ENCODE measurements around the gene PPP6R2. TPM values are rescaled to one million over a fixed set of nuclear protein-coding genes. Genes with fewer than 3 reads are reported as not detected.

Gene PPP6R2
- polyA plus RNA-seq (2013, experiment 1 of 4), result 53.1 TPM
- polyA plus RNA-seq (2013, experiment 2 of 4), result 55.9 TPM
- polyA plus RNA-seq (2013, experiment 3 of 4), result 44.8 TPM
- polyA plus RNA-seq (2013, experiment 4 of 4), result 48.2 TPM

- peak within 1 kb of the TSS; percentile 68 for H3K4me3 ChIP-seq (ENCODE audit: insufficient read depth, low read depth, low read length)
- H3K36me3 ChIP-seq (ENCODE audit: control insufficient read depth, insufficient read depth, low read length), result no peaks in the 10 kb centered on the region
- peak within 1 kb of the TSS; percentile 87 for H3K27ac ChIP-seq (ENCODE audit: insufficient read depth, low read depth, low read length, poor library complexity, severe bottlenecking)
- 0% methylated on average over 85 to 86 of the region's 87 CpGs for WGBS, 2 experiments
- H3K27me3 ChIP-seq (ENCODE audit: control insufficient read depth, insufficient read depth, low read length, poor library complexity, severe bottlenecking), result no peaks in the 10 kb centered on the region
- H3K4me1 ChIP-seq (ENCODE audit: control insufficient read depth, insufficient read depth, low read length), result no peaks in the 10 kb centered on the region
- no peaks in the 10 kb centered on the region for H3K9me3 ChIP-seq (ENCODE audit: control insufficient read depth, low read length)
These were observed at the start of gene PPP6R2 for GRCh38 chr22:50342651-50343540. PPP6R2 (plus strand) TSS chr22:50343327; CDS start chr22:50393909, 50,582 bp downstream.

GRCh38 chr22:50293441-50294318 lies 49.4 kb upstream of the PPP6R2 start:
- H3K27ac ChIP-seq (ENCODE audit: insufficient read depth, low read depth, low read length, poor library complexity, severe bottlenecking), result peak overlapping the region; percentile 78
- H3K4me1 ChIP-seq (ENCODE audit: control insufficient read depth, insufficient read depth, low read length), result peaks cover 33% of the 10 kb centered on the region
- no peaks in the 10 kb centered on the region for H3K9me3 ChIP-seq (ENCODE audit: control insufficient read depth, low read length)
- 26 to 27% methylated on average over 42 of the region's 42 CpGs for WGBS, 2 experiments
- peaks cover 11% of the 10 kb centered on the region for H3K36me3 ChIP-seq (ENCODE audit: control insufficient read depth, insufficient read depth, low read length)
- H3K27me3 ChIP-seq (ENCODE audit: control insufficient read depth, insufficient read depth, low read length, poor library complexity, severe bottlenecking), result no peaks in the 10 kb centered on the region
- peak overlapping the region; percentile 24 for H3K4me3 ChIP-seq (ENCODE audit: insufficient read depth, low read depth, low read length)

- 78 to 84% methylated on average over 5 of the region's 5 CpGs for WGBS, 2 experiments
- Histone ChIP-seq H3K36me3 (ENCODE audit: control insufficient read depth, insufficient read depth, low read length) (peaks cover 6% of the 10 kb centered on the region), H3K27ac (ENCODE audit: insufficient read depth, low read depth, low read length, poor library complexity, severe bottlenecking) (peak overlapping the region; percentile 78), H3K4me1 (ENCODE audit: control insufficient read depth, insufficient read depth, low read length) (peaks cover 36% of the 10 kb centered on the region), H3K9me3 (ENCODE audit: control insufficient read depth, low read length) (no peaks in the 10 kb centered on the region), H3K4me3 (ENCODE audit: insufficient read depth, low read depth, low read length) (no peak overlapping the region), H3K27me3 (ENCODE audit: control insufficient read depth, insufficient read depth, low read length, poor library complexity, severe bottlenecking) (peaks cover under 1% of the 10 kb centered on the region)
These were observed 48.8 kb upstream of the PPP6R2 start for GRCh38 chr22:50294319-50294656.

GRCh38 chr22:50296658-50297490 lies 46.3 kb upstream of the PPP6R2 start:
- Histone ChIP-seq H3K27me3 (ENCODE audit: control insufficient read depth, insufficient read depth, low read length, poor library complexity, severe bottlenecking) (peaks cover 10% of the 10 kb centered on the region), H3K4me3 (ENCODE audit: insufficient read depth, low read depth, low read length) (no peak overlapping the region), H3K9me3 (ENCODE audit: control insufficient read depth, low read length) (no peaks in the 10 kb centered on the region), H3K4me1 (ENCODE audit: control insufficient read depth, insufficient read depth, low read length) (peaks cover 44% of the 10 kb centered on the region), H3K36me3 (ENCODE audit: control insufficient read depth, insufficient read depth, low read length) (no peaks in the 10 kb centered on the region), H3K27ac (ENCODE audit: insufficient read depth, low read depth, low read length, poor library complexity, severe bottlenecking) (no peak overlapping the region)
- WGBS, 2 experiments, result 90 to 93% methylated on average over 29 of the region's 29 CpGs

GRCh38 chr22:50297510-50298265 lies 45.4 kb upstream of the PPP6R2 start:
- Histone ChIP-seq H3K4me1 (ENCODE audit: control insufficient read depth, insufficient read depth, low read length) (peaks cover 39% of the 10 kb centered on the region), H3K27ac (ENCODE audit: insufficient read depth, low read depth, low read length, poor library complexity, severe bottlenecking) (no peak overlapping the region)

GRCh38 chr22:50298266-50298637 lies 44.9 kb upstream of the PPP6R2 start:
- H3K4me3 ChIP-seq (ENCODE audit: insufficient read depth, low read depth, low read length), result no peak overlapping the region
- H3K9me3 ChIP-seq (ENCODE audit: control insufficient read depth, low read length), result no peaks in the 10 kb centered on the region
- peaks cover 34% of the 10 kb centered on the region for H3K4me1 ChIP-seq (ENCODE audit: control insufficient read depth, insufficient read depth, low read length)
- WGBS, 2 experiments, result 84 to 86% methylated on average over 4 of the region's 4 CpGs
- peaks cover 10% of the 10 kb centered on the region for H3K27me3 ChIP-seq (ENCODE audit: control insufficient read depth, insufficient read depth, low read length, poor library complexity, severe bottlenecking)
- H3K27ac ChIP-seq (ENCODE audit: insufficient read depth, low read depth, low read length, poor library complexity, severe bottlenecking), result no peak overlapping the region
- H3K36me3 ChIP-seq (ENCODE audit: control insufficient read depth, insufficient read depth, low read length), result no peaks in the 10 kb centered on the region

More at GRCh38 chr22:50297510-50298265, 45.4 kb upstream of the PPP6R2 start:
- H3K27me3 ChIP-seq (ENCODE audit: control insufficient read depth, insufficient read depth, low read length, poor library complexity, severe bottlenecking), result peaks cover 10% of the 10 kb centered on the region
- no peaks in the 10 kb centered on the region for H3K36me3 ChIP-seq (ENCODE audit: control insufficient read depth, insufficient read depth, low read length)
- H3K9me3 ChIP-seq (ENCODE audit: control insufficient read depth, low read length), result no peaks in the 10 kb centered on the region
- H3K4me3 ChIP-seq (ENCODE audit: insufficient read depth, low read depth, low read length), result no peak overlapping the region
- 93 to 95% methylated on average over 20 of the region's 20 CpGs for WGBS, 2 experiments

- peak overlapping the region; percentile 36 for H3K4me3 ChIP-seq (ENCODE audit: insufficient read depth, low read depth, low read length)
- 24% methylated on average over 59 of the region's 59 CpGs for WGBS, 2 experiments
- no peak overlapping the region for H3K27ac ChIP-seq (ENCODE audit: insufficient read depth, low read depth, low read length, poor library complexity, severe bottlenecking)
These were observed 44.0 kb upstream of the PPP6R2 start for GRCh38 chr22:50298937-50299784.

GRCh38 chr22:50299785-50300619 lies 43.1 kb upstream of the PPP6R2 start:
- Histone ChIP-seq H3K27me3 (ENCODE audit: control insufficient read depth, insufficient read depth, low read length, poor library complexity, severe bottlenecking) (peaks cover 10% of the 10 kb centered on the region), H3K27ac (ENCODE audit: insufficient read depth, low read depth, low read length, poor library complexity, severe bottlenecking) (no peak overlapping the region), H3K9me3 (ENCODE audit: control insufficient read depth, low read length) (no peaks in the 10 kb centered on the region), H3K4me3 (ENCODE audit: insufficient read depth, low read depth, low read length) (peak overlapping the region; percentile 36), H3K36me3 (ENCODE audit: control insufficient read depth, insufficient read depth, low read length) (no peaks in the 10 kb centered on the region), H3K4me1 (ENCODE audit: control insufficient read depth, insufficient read depth, low read length) (peaks cover 34% of the 10 kb centered on the region)
- WGBS, 2 experiments, result 3 to 4% methylated on average over 93 of the region's 93 CpGs

More at GRCh38 chr22:50298937-50299784, 44.0 kb upstream of the PPP6R2 start:
- H3K9me3 ChIP-seq (ENCODE audit: control insufficient read depth, low read length), result no peaks in the 10 kb centered on the region
- H3K4me1 ChIP-seq (ENCODE audit: control insufficient read depth, insufficient read depth, low read length), result peaks cover 35% of the 10 kb centered on the region
- H3K36me3 ChIP-seq (ENCODE audit: control insufficient read depth, insufficient read depth, low read length), result no peaks in the 10 kb centered on the region
- peaks cover 10% of the 10 kb centered on the region for H3K27me3 ChIP-seq (ENCODE audit: control insufficient read depth, insufficient read depth, low read length, poor library complexity, severe bottlenecking)

All from ectodermal cell (in vitro differentiated cells).